AG04450 (cell line): ENCODE data around the gene OAS2. TPM values are rescaled to one million over a fixed set of nuclear protein-coding genes. Genes with fewer than 3 reads are reported as not detected.

ENCODE experiments used
- CTCF ChIA-PET: fragments of 300-600, 350-600 bp; formaldehyde crosslinking; extraction: SDS; loops from one replicate; lab custom pipeline; 2022; ENCODE audit warnings: antibody characterized with exemption, inconsistent platforms; lab: Charles Lee
- POLR2A ChIA-PET: fragments of 350-600 bp; formaldehyde crosslinking; extraction: SDS; loops from one replicate; lab custom pipeline; 2021; ENCODE audit warnings: antibody characterized with exemption, inconsistent platforms; lab: Yijun Ruan, JAX
- DNase-seq: peaks from one replicate; pipeline ENCODE4 v3.0.0-alpha.2; 2011; ENCODE audit warnings: low read depth, low spot score
- H3K27ac ChIP-seq: one replicate; pipeline ENCODE4 v1.5.1; 2012; ENCODE audit warnings: low read depth, low read length, control low read depth
- H3K27me3 ChIP-seq: one replicate; pipeline ENCODE4 v1.6.0; 2012; ENCODE audit warnings: low read length; ENCODE audit not compliant: control insufficient read depth, insufficient read depth
- H3K4me3 ChIP-seq: 2 replicates; pipeline ENCODE4 v1.5.1; 2011; ENCODE audit warnings: mild to moderate bottlenecking, low read depth, low read length, control low read depth
- H3K9me3 ChIP-seq: 2 replicates; pipeline ENCODE4 v1.5.1; 2012; ENCODE audit warnings: low read length; ENCODE audit not compliant: control insufficient read depth, insufficient read depth
- CTCF ChIP-seq: IDR thresholded peaks from 2 replicates; pipeline ENCODE4 v1.5.1; 2011; ENCODE audit warnings: low read depth, low read length, control low read depth, inconsistent platforms
- polyA plus RNA-seq: library from polyadenylated mRNA; depleted of rRNA; stranded (reverse); fragments of >200 nt; gene quantifications from 2 replicates; pipeline ENCODE4 v1.2.3, GENCODE V29; 2011

Gene OAS2
- polyA plus RNA-seq, 1 experiment: 0.12 TPM

GRCh38 chr12:112945515-112945914 lies 32.8 kb upstream of the OAS2 start:
- H3K4me3 ChIP-seq: no peak overlapping the region
- DNase-seq: no peak
- no peaks in the 10 kb centered on the region for H3K27me3 ChIP-seq
- no peaks in the 10 kb centered on the region for H3K9me3 ChIP-seq
- H3K27ac ChIP-seq: no peak overlapping the region
- TF ChIP-seq CTCF: no peak
- ChIA-PET CTCF (no interaction called here), POLR2A (no interaction called here)

- POLR2A ChIA-PET: no interaction called here
- no peak for DNase-seq
- no peak for TF ChIP-seq CTCF
- Histone ChIP-seq H3K27me3 (no peaks in the 10 kb centered on the region), H3K4me3 (no peak overlapping the region), H3K27ac (no peak overlapping the region), H3K9me3 (no peaks in the 10 kb centered on the region)
- CTCF ChIA-PET: no interaction called here
These were observed 31.9 kb upstream of the OAS2 start for GRCh38 chr12:112946236-112947000.

- ChIA-PET CTCF (no interaction called here), POLR2A (no interaction called here)
- no peak for DNase-seq
- Histone ChIP-seq H3K9me3 (no peaks in the 10 kb centered on the region), H3K4me3 (no peak overlapping the region), H3K27ac (no peak overlapping the region), H3K27me3 (no peaks in the 10 kb centered on the region)
- TF ChIP-seq CTCF: no peak
These were observed 31.0 kb upstream of the OAS2 start for GRCh38 chr12:112947314-112947713.

GRCh38 chr12:112947761-112948160 lies 30.6 kb upstream of the OAS2 start:
- Histone ChIP-seq H3K27ac (no peak overlapping the region), H3K9me3 (no peaks in the 10 kb centered on the region), H3K27me3 (no peaks in the 10 kb centered on the region), H3K4me3 (no peak overlapping the region)
- CTCF ChIA-PET: interaction anchor here (0.7 kb wide), 1 partner anchor 287 kb away, joined by 6 read pairs; no protein-coding TSS in a partner anchor
- DNase-seq: no peak
- TF ChIP-seq CTCF: no peak
- POLR2A ChIA-PET: no interaction called here

- ChIA-PET CTCF (no interaction called here), POLR2A (no interaction called here)
- Histone ChIP-seq H3K27me3 (no peaks in the 10 kb centered on the region), H3K4me3 (no peak overlapping the region), H3K9me3 (no peaks in the 10 kb centered on the region), H3K27ac (no peak overlapping the region)
- DNase-seq: no peak
- TF ChIP-seq CTCF: no peak
These were observed 29.5 kb upstream of the OAS2 start for GRCh38 chr12:112948806-112949205.
